Activated naive CD4-positive, alpha-beta T cell treated with anti-CD3 and anti-CD28 coated beads for 36 hours (primary cell): ENCODE results near the gene C11orf86. TPM values are rescaled to one million over a fixed set of nuclear protein-coding genes. Genes with fewer than 3 reads are reported as not detected.
"Not testable (repeated sequence)": the region's sequence is repeated elsewhere in the genome, so short reads cannot be mapped to it uniquely, and the experiment has no call there.

ENCODE experiments used
- CTCF ChIA-PET: fragments of 350-600 bp; sonication (Branson Sonifier 250); formaldehyde crosslinking; loops from one replicate; lab custom pipeline; 2021; ENCODE audit warnings: antibody characterized with exemption; lab: Charles Lee
- DNase-seq: peaks from one replicate; pipeline ENCODE4 v3.0.0-alpha.2; 2020
- H3K27ac Mint-ChIP-seq: one replicate; pipeline ENCODE4 v1.8.0; 2021; ENCODE audit warnings: mild to moderate bottlenecking, mixed read lengths
- H3K27me3 Mint-ChIP-seq: one replicate; pipeline ENCODE4 v1.8.0; 2021; ENCODE audit warnings: low read depth, mixed read lengths
- H3K36me3 Mint-ChIP-seq: one replicate; pipeline ENCODE4 v1.8.0; 2021; ENCODE audit warnings: low read depth, mixed read lengths
- H3K4me1 Mint-ChIP-seq: one replicate; pipeline ENCODE4 v1.8.0; 2021; ENCODE audit warnings: low read depth, mixed read lengths
- H3K4me3 Mint-ChIP-seq: one replicate; pipeline ENCODE4 v1.8.0; 2021; ENCODE audit warnings: mild to moderate bottlenecking, moderate library complexity, mixed read lengths
- H3K9me3 Mint-ChIP-seq: one replicate; pipeline ENCODE4 v1.8.0; 2021; ENCODE audit warnings: mixed read lengths
- intact Hi-C: fragments of 100-400 bp; cut with micrococcal nuclease; formaldehyde crosslinking; loops from one replicate; pipeline ENCODE4 v1.15.1; 2023
- total RNA-seq, 2 experiments: library from RNA; stranded (reverse); gene quantifications; one replicate each; pipeline ENCODE4 v1.2.3, GENCODE V29; 2021

Gene C11orf86
- total RNA-seq, 2 experiments from 2014 or later, result not detected

GRCh38 chr11:66981976-66982578, 7.0 kb downstream of the C11orf86 start:
- peaks cover 10% of the 10 kb centered on the region for H3K9me3 Mint-ChIP-seq
- H3K36me3 Mint-ChIP-seq, result peaks cover 1% of the 10 kb centered on the region
- no peak overlapping the region for H3K27ac Mint-ChIP-seq
- peaks cover 5% of the 10 kb centered on the region for H3K4me1 Mint-ChIP-seq
- peaks cover 4% of the 10 kb centered on the region for H3K27me3 Mint-ChIP-seq
- intact Hi-C loops, result no loop called here
- CTCF ChIA-PET, result no interaction called here
- peak; percentile 42 for DNase-seq
- no peak overlapping the region for H3K4me3 Mint-ChIP-seq

GRCh38 chr11:66983275-66983924, 8.3 kb downstream of the C11orf86 start:
- no peak overlapping the region for H3K27ac Mint-ChIP-seq

GRCh38 chr11:66985508-66986177, 10.5 kb downstream of the C11orf86 start:
- Mint-ChIP-seq H3K27ac (no peak overlapping the region), H3K36me3 (no peaks in the 10 kb centered on the region), H3K9me3 (no peaks in the 10 kb centered on the region), H3K4me1 (peaks cover 5% of the 10 kb centered on the region), H3K27me3 (peaks cover 4% of the 10 kb centered on the region), H3K4me3 (no peak overlapping the region)
- CTCF ChIA-PET, result no interaction called here
- DNase-seq, result no peak
- intact Hi-C loops, result no loop called here

More at GRCh38 chr11:66983275-66983924, 8.3 kb downstream of the C11orf86 start:
- Mint-ChIP-seq H3K27me3 (peaks cover 4% of the 10 kb centered on the region), H3K36me3 (no peaks in the 10 kb centered on the region), H3K4me3 (no peak overlapping the region), H3K4me1 (peaks cover 5% of the 10 kb centered on the region), H3K9me3 (peaks cover 8% of the 10 kb centered on the region)
- CTCF ChIA-PET, result no interaction called here
- intact Hi-C loops, result no loop called here
- DNase-seq, result no peak

- Mint-ChIP-seq H3K27me3 (peaks cover 4% of the 10 kb centered on the region), H3K4me3 (no peak overlapping the region), H3K9me3 (no peaks in the 10 kb centered on the region), H3K36me3 (no peaks in the 10 kb centered on the region), H3K4me1 (peaks cover 5% of the 10 kb centered on the region), H3K27ac (no peak overlapping the region)
- DNase-seq, result no peak
- intact Hi-C loops, result no loop called here
- CTCF ChIA-PET, result no interaction called here
Measured at GRCh38 chr11:66986178-66986545, 11.1 kb downstream of the C11orf86 start.

GRCh38 chr11:66987158-66987620, 12.1 kb downstream of the C11orf86 start:
- Mint-ChIP-seq H3K9me3 (no peaks in the 10 kb centered on the region), H3K4me3 (no peak overlapping the region), H3K36me3 (no peaks in the 10 kb centered on the region), H3K27me3 (peaks cover 4% of the 10 kb centered on the region), H3K27ac (no peak overlapping the region), H3K4me1 (peaks cover 2% of the 10 kb centered on the region)
- no peak for DNase-seq
- intact Hi-C loops, result no loop called here
- CTCF ChIA-PET, result interaction anchor here (1.7 kb wide), 1 partner anchor 11 kb away, joined by 5 read pairs; no protein-coding TSS in a partner anchor

GRCh38 chr11:66987924-66988637, 13.0 kb downstream of the C11orf86 start:
- no peak overlapping the region for H3K27ac Mint-ChIP-seq
- no peaks in the 10 kb centered on the region for H3K4me1 Mint-ChIP-seq
- H3K36me3 Mint-ChIP-seq, result no peaks in the 10 kb centered on the region
- no peaks in the 10 kb centered on the region for H3K9me3 Mint-ChIP-seq
- H3K4me3 Mint-ChIP-seq, result no peak overlapping the region
- intact Hi-C loops, result no loop called here
- CTCF ChIA-PET, result interaction anchor here (1.7 kb wide), 1 partner anchor 12 kb away, joined by 5 read pairs; no protein-coding TSS in a partner anchor
- no peak for DNase-seq
- H3K27me3 Mint-ChIP-seq, result no peaks in the 10 kb centered on the region

- CTCF ChIA-PET, DNase-seq, H3K9me3 Mint-ChIP-seq, H3K36me3 Mint-ChIP-seq, intact Hi-C loops, H3K4me1 Mint-ChIP-seq, H3K4me3 Mint-ChIP-seq, H3K27me3 Mint-ChIP-seq, H3K27ac Mint-ChIP-seq: not testable (repeated sequence)
Measured at GRCh38 chr11:66988741-66989140, 13.6 kb downstream of the C11orf86 start.

GRCh38 chr11:66989360-66989759, 14.3 kb downstream of the C11orf86 start:
- H3K4me1 Mint-ChIP-seq, H3K27me3 Mint-ChIP-seq, DNase-seq, H3K9me3 Mint-ChIP-seq, H3K36me3 Mint-ChIP-seq, H3K27ac Mint-ChIP-seq, intact Hi-C loops, H3K4me3 Mint-ChIP-seq, CTCF ChIA-PET: not testable (repeated sequence)

GRCh38 chr11:66992041-66992440, 16.9 kb downstream of the C11orf86 start:
- CTCF ChIA-PET, result interaction anchor here (0.6 kb wide), 1 partner anchor 17 kb away, joined by 3 read pairs; the partner anchor contains the start of gene C11orf86
- H3K4me1 Mint-ChIP-seq, result no peaks in the 10 kb centered on the region
- no peaks in the 10 kb centered on the region for H3K36me3 Mint-ChIP-seq
- H3K27ac Mint-ChIP-seq, result no peak overlapping the region
- no peak overlapping the region for H3K4me3 Mint-ChIP-seq
- DNase-seq, result no peak
- intact Hi-C loops, result no loop called here
- no peaks in the 10 kb centered on the region for H3K9me3 Mint-ChIP-seq
- no peaks in the 10 kb centered on the region for H3K27me3 Mint-ChIP-seq

GRCh38 chr11:66996609-66997273, 21.6 kb downstream of the C11orf86 start:
- Mint-ChIP-seq H3K4me3 (no peak overlapping the region), H3K27ac (no peak overlapping the region), H3K27me3 (no peaks in the 10 kb centered on the region), H3K9me3 (no peaks in the 10 kb centered on the region), H3K36me3 (no peaks in the 10 kb centered on the region), H3K4me1 (no peaks in the 10 kb centered on the region)
- intact Hi-C loops, result no loop called here
- no peak for DNase-seq
- CTCF ChIA-PET, result interaction anchor here (1.2 kb wide), 1 partner anchor 25 kb away, joined by 3 read pairs; no protein-coding TSS in a partner anchor

- Mint-ChIP-seq H3K4me3 (no peak overlapping the region), H3K27me3 (no peaks in the 10 kb centered on the region), H3K9me3 (no peaks in the 10 kb centered on the region), H3K36me3 (no peaks in the 10 kb centered on the region), H3K27ac (no peak overlapping the region), H3K4me1 (no peaks in the 10 kb centered on the region)
- CTCF ChIA-PET, result interaction anchor here (1.1 kb wide), 1 partner anchor 54 kb away, joined by 4 read pairs; no protein-coding TSS in a partner anchor
- no peak for DNase-seq
- intact Hi-C loops, result no loop called here
Measured at GRCh38 chr11:66999555-66999954, 24.5 kb downstream of the C11orf86 start.
